K562 (cell line): ENCODE data around the gene SPOCK3. TPM values are rescaled to one million over a fixed set of nuclear protein-coding genes. Genes with fewer than 3 reads are reported as not detected.

Experiments used
- ATAC-seq: fragments of 200-7000 bp; cut with Tn5 transposase; 3 replicates; pipeline ENCODE4 v1.9.1; 2020; ENCODE audit warnings: moderate library complexity
- BruUV-seq: library from RNA; stranded (reverse); fragments of 400-500 nt; replicated peaks from 2 replicates; lab custom pipeline; 2021; lab: Mats Ljungman, UMichigan
- CTCF ChIA-PET: fragments of 300-600 bp; formaldehyde crosslinking; extraction: SDS; loops from one replicate; lab custom pipeline; 2021; ENCODE audit warnings: low intra/inter-chr PET ratio; lab: Yijun Ruan, JAX
- POLR2A ChIA-PET: fragments of 300-600, 350-650 bp; sonication (Branson Sonifier 250); formaldehyde crosslinking; extraction: SDS; loops from one replicate; lab custom pipeline; 2021; ENCODE audit warnings: antibody characterized with exemption, inconsistent platforms; lab: Yijun Ruan, JAX
- DNase-seq, 4 experiments: peaks; one replicate each; pipeline versions ENCODE4 v3.0.0 to v3.0.0-alpha.2; 2011 to 2018; ENCODE audit warnings: low spot score in 3 of 4, mixed read lengths in 3 of 4; ENCODE audit errors: extremely low read depth in 1 of 4
- FAIRE-seq: peaks from 2 replicates; lab custom pipeline; 2011; peaks lifted over from hg19 to GRCh38; lab: Jason Lieb, UNC
- H2AFZ ChIP-seq: 2 replicates; pipeline ENCODE4 v1.6.0; 2011; ENCODE audit warnings: low read depth, low read length, control low read depth, inconsistent platforms
- H3K27ac ChIP-seq: fragments of 200-600 bp; 3 replicates; pipeline ENCODE4 v1.8.0; 2011; ENCODE audit warnings: low read depth, mild to moderate bottlenecking, control low read depth, inconsistent platforms, low read length, moderate library complexity, mixed read lengths; ENCODE audit errors: extremely low read depth
- H3K27me3 ChIP-seq, 2 experiments: fragments of 300-600 bp in 1 of 2; 2 replicates in 1 of 2; 3 replicates in 1 of 2; pipeline versions ENCODE4 v1.6.0 to v1.8.0; 2011; ENCODE audit warnings: inconsistent platforms in 2 of 2, low read length in 2 of 2, mild to moderate bottlenecking in 1 of 2, mixed read lengths in 1 of 2, moderate library complexity in 1 of 2; ENCODE audit not compliant: control insufficient read depth in 2 of 2, insufficient read depth in 2 of 2
- H3K36me3 ChIP-seq: fragments of 300-600 bp; 3 replicates; pipeline ENCODE4 v1.8.0; 2011; ENCODE audit warnings: mild to moderate bottlenecking, low read length, inconsistent platforms; ENCODE audit not compliant: control insufficient read depth, insufficient read depth
- H3K4me1 ChIP-seq, 2 experiments: fragments of 200-600 bp in 1 of 2; replicated peaks in 1 of 2; 2 replicates in 1 of 2; 3 replicates in 1 of 2; pipeline versions ENCODE4 v1.5.1 to v1.8.0; 2011; ENCODE audit warnings: inconsistent platforms in 2 of 2, low read length in 2 of 2, mild to moderate bottlenecking in 1 of 2, mixed read lengths in 1 of 2, moderate library complexity in 1 of 2; ENCODE audit not compliant: control insufficient read depth in 2 of 2, insufficient read depth in 2 of 2
- H3K4me2 ChIP-seq: 2 replicates; pipeline ENCODE4 v1.6.1; 2011; ENCODE audit warnings: low read length, control low read depth, inconsistent platforms, mixed read lengths; ENCODE audit not compliant: insufficient read depth
- H3K4me3 ChIP-seq: fragments of 200-600 bp; sonication (generic), shearing (Covaris generic); 2 replicates; pipeline ENCODE4 v1.5.1; 2016; ENCODE audit warnings: control low read depth, inconsistent platforms
- H3K79me2 ChIP-seq: fragments of 200-600 bp; 3 replicates; pipeline ENCODE4 v1.8.0; 2011; ENCODE audit warnings: low read length, inconsistent platforms; ENCODE audit not compliant: control insufficient read depth, insufficient read depth
- H3K9ac ChIP-seq, 2 experiments: 2 replicates each; pipeline versions ENCODE4 v1.6.0 to v1.6.1; 2011; ENCODE audit warnings: low read depth in 2 of 2, low read length in 2 of 2, control low read depth in 1 of 2, inconsistent platforms in 1 of 2, mild to moderate bottlenecking in 1 of 2, mixed read lengths in 1 of 2; ENCODE audit not compliant: insufficient read depth in 1 of 2
- H3K9me1 ChIP-seq: one replicate; pipeline ENCODE4 v1.6.0; 2011; ENCODE audit warnings: inconsistent platforms, mild to moderate bottlenecking, low read length, moderate library complexity; ENCODE audit not compliant: control insufficient read depth, insufficient read depth
- H3K9me3 ChIP-seq: replicated peaks from 2 replicates; pipeline ENCODE4 v1.5.1; 2011; ENCODE audit warnings: low read depth, low read length, inconsistent platforms; ENCODE audit not compliant: control insufficient read depth, insufficient read depth
- H4K20me1 ChIP-seq: replicated peaks from 2 replicates; pipeline ENCODE4 v1.6.1; 2011; ENCODE audit warnings: low read length, inconsistent platforms, mixed read lengths; ENCODE audit not compliant: control insufficient read depth, insufficient read depth
- ATF3 ChIP-seq, 2 experiments: fragments of 450-650 bp in 1 of 2; sonication (generic) in 1 of 2; formaldehyde crosslinking in 1 of 2; IDR thresholded peaks in 1 of 2; conservative IDR thresholded peaks in 1 of 2; 2 replicates each; pipeline versions ENCODE4 v1.6.1 to v1.8.1; 2016 to 2023; ENCODE audit warnings: mild to moderate bottlenecking in 2 of 2, moderate library complexity in 2 of 2, inconsistent platforms in 1 of 2, missing genetic modification reagents in 1 of 2
- CBX1 ChIP-seq: sonication (generic); IDR thresholded peaks from 2 replicates; pipeline ENCODE4 v1.6.1; 2016; ENCODE audit warnings: antibody characterized with exemption, low read depth, mild to moderate bottlenecking
- ELF1 ChIP-seq: fragments of 200-800 bp; sonication (Bioruptor generic); IDR thresholded peaks from 2 replicates; pipeline ENCODE4 v1.6.1; 2016; ENCODE audit warnings: missing genetic modification characterization, missing compliant biosample characterization
- LEF1 ChIP-seq: fragments of 450-650 bp; IDR thresholded peaks from 2 replicates; pipeline ENCODE4 v1.6.1; 2016; ENCODE audit warnings: mild to moderate bottlenecking
- MCM5 ChIP-seq: fragments of 450-650 bp; IDR thresholded peaks from 2 replicates; pipeline ENCODE4 v1.6.1; 2016; ENCODE audit warnings: low read depth
- MYNN ChIP-seq, 2 experiments: sonication (generic); formaldehyde crosslinking in 1 of 2; IDR thresholded peaks; 2 replicates each; pipeline versions ENCODE4 v1.5.0 to v1.6.1; 2016 to 2020; ENCODE audit warnings: antibody characterized with exemption in 1 of 2, missing genetic modification reagents in 1 of 2
- NR2F6 ChIP-seq: fragments of 450-650 bp; formaldehyde crosslinking; IDR thresholded peaks from 2 replicates; pipeline ENCODE4 v1.4.0; 2020; ENCODE audit warnings: mild to moderate bottlenecking
- RBM25 ChIP-seq: fragments of 200-400 bp; formaldehyde crosslinking; IDR thresholded peaks from 2 replicates; pipeline ENCODE4 v1.6.1; 2018; ENCODE audit warnings: low read length, low read depth, moderate library complexity; ENCODE audit not compliant: severe bottlenecking
- SMARCE1 ChIP-seq: fragments of 450-650 bp; IDR thresholded peaks from 2 replicates; pipeline ENCODE4 v1.7.1; 2016; ENCODE audit warnings: mild to moderate bottlenecking
- ZNF184 ChIP-seq: sonication (generic); formaldehyde crosslinking; IDR thresholded peaks from 2 replicates; pipeline ENCODE4 v1.5.0; 2020; ENCODE audit warnings: missing genetic modification reagents
- WGBS: fragments of 100-300 bp; shearing (Covaris generic); methylation state at CpG from one replicate; pipeline ENCODE4 v1.1.6; 2016; ENCODE audit warnings: low coverage, mixed read lengths; ENCODE audit not compliant: insufficient coverage; ENCODE audit errors: missing lambda C conversion rate; 5-methylcytosine and 5-hydroxymethylcytosine counted together
- in situ Hi-C: fragments of 300-500 bp; cut with MboI; formaldehyde crosslinking; loops from 4 replicates; pipeline ENCODE4 v1.15.0; 2018; ENCODE audit warnings: inconsistent platforms, mixed read lengths
- intact Hi-C: fragments of 100-400 bp; cut with micrococcal nuclease; formaldehyde crosslinking; loops from 2 replicates; pipeline ENCODE4 v1.14.2; 2022
- polyA plus RNA-seq, 8 experiments: library from polyadenylated mRNA; depleted of rRNA in 4 of 8; stranded (reverse) in 5 of 8; unstranded in 3 of 8; fragments of >200 nt; fragmentation: Nextera tagmentation in 2 of 8; fragmentation: Illumina TruSeq in 1 of 8; extraction: Ambion mirVana in 2 of 8; extraction: Trizol in 1 of 8; gene quantifications; 2 replicates each; pipeline versions ENCODE4 v1.2.1 to v1.2.3, GENCODE V29; 2011 to 2014; ENCODE audit warnings: inconsistent platforms in 1 of 8, missing spikeins in 1 of 8
- total RNA-seq, 7 experiments: library from RNA; depleted of rRNA in 6 of 7; stranded (reverse); fragments of >200 nt in 6 of 7; fragmentation: Illumina TruSeq in 2 of 7; extraction: Trizol in 2 of 7; gene quantifications; 2 replicates each; pipeline versions ENCODE4 v1.2.1 to v1.2.3, GENCODE V29; 2011 to 2021; ENCODE audit warnings: low replicate concordance in 1 of 7

The SPOCK3 gene
- total and polyA plus RNA-seq, 9 of the 15 experiments (the other 6 are each of a cell fraction or from before 2014, with no cell fraction given): not detected

GRCh38 chr4:166980419-166980818, 253.9 kb downstream of the SPOCK3 start:
- Histone ChIP-seq H3K4me1 (no peaks in the 10 kb centered on the region), H2AFZ (no peak overlapping the region), H3K4me3 (no peak overlapping the region), H3K27ac (no peak overlapping the region), H4K20me1 (no peaks in the 10 kb centered on the region), H3K9ac (no peak overlapping the region), H3K36me3 (no peaks in the 10 kb centered on the region), H3K4me2 (no peak overlapping the region), H3K27me3 (no peaks in the 10 kb centered on the region), H3K79me2 (no peaks in the 10 kb centered on the region), H3K9me1 (no peaks in the 10 kb centered on the region), H3K9me3 (no peaks in the 10 kb centered on the region)
- FAIRE-seq: no peak
- ChIA-PET POLR2A (no interaction called here), CTCF (no interaction called here)
- intact Hi-C loops: no loop called here
- no peak for ATAC-seq
- no peak for DNase-seq
- TF ChIP-seq ZNF184 (CRISPR knock-in tag) (no peak), NR2F6 (CRISPR knock-in tag) (no peak), SMARCE1 (no peak), ATF3 (IDR thresholded peaks at IDR 0.05) (no peak), ATF3 (CRISPR knock-in tag; conservative IDR thresholded peaks at IDR 0.05) (no peak), RBM25 (no peak), LEF1 (no peak)
- WGBS: 0% methylated on average over 3 of the region's 3 CpGs
- in situ Hi-C loops: no loop called here
- BruUV-seq: no TSS peak

GRCh38 chr4:166977596-166977995, 256.7 kb downstream of the SPOCK3 start:
- Histone ChIP-seq H3K9me1 (no peaks in the 10 kb centered on the region), H4K20me1 (no peaks in the 10 kb centered on the region), H3K27me3 (no peaks in the 10 kb centered on the region), H3K4me3 (no peak overlapping the region), H3K4me1 (no peaks in the 10 kb centered on the region), H3K4me2 (no peak overlapping the region), H3K9ac (no peak overlapping the region), H2AFZ (no peak overlapping the region), H3K36me3 (no peaks in the 10 kb centered on the region), H3K27ac (no peak overlapping the region), H3K79me2 (no peaks in the 10 kb centered on the region), H3K9me3 (no peaks in the 10 kb centered on the region)
- in situ Hi-C loops (no loop called here), intact Hi-C loops (no loop called here)
- no peak for ATAC-seq
- ChIA-PET CTCF (no interaction called here), POLR2A (no interaction called here)
- TF ChIP-seq ELF1 (tag): no peak
- no peak for TF ChIP-seq CBX1
- no peak for TF ChIP-seq MCM5
- no peak for TF ChIP-seq MYNN (IDR thresholded peaks at IDR 0.05)
- no peak for TF ChIP-seq MYNN (CRISPR knock-in tag; IDR thresholded peaks at IDR 0.05)
- no TSS peak for BruUV-seq
- DNase-seq: no peak
- FAIRE-seq: no peak
